GM12872 (cell line): Measurements from ENCODE around the gene ZNF678.

Experiments used
- CTCF ChIP-seq: IDR thresholded peaks from 3 replicates; pipeline ENCODE4 v1.5.1; 2011; ENCODE audit warnings: low read depth, mild to moderate bottlenecking, low read length, moderate library complexity; ENCODE audit not compliant: insufficient read depth

The ZNF678 gene

GRCh38 chr1:227563324-227564201 is at the start of gene ZNF678:
ZNF678 (plus strand) TSS chr1:227563556; CDS start chr1:227650992, 87,436 bp downstream.
- TF ChIP-seq CTCF, result no peak

DNA sequence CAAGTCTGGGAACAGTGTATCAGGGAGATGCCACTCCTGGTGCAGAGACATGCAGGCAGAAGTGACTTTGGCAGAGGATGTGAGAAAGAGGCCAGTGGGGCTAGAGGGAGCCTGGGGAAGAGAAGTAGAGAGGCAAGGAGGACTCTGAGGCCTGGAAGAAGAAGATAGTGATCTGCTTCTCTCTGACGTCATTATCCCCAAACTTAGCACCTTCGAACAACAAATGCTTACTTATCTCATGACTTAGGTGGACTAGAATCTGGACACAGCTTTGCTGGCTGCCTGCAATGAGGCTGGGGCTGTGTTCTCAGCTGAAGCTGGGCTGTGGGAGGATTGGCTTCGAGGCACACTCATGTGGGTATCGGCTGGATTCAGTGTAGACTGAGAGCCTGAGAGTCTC is 44.5 kb upstream of the ZNF678 start:
- TF ChIP-seq CTCF, result no peak

GRCh38 chr1:227521782-227522181 is 41.6 kb upstream of the ZNF678 start:
- no peak for TF ChIP-seq CTCF

DNA sequence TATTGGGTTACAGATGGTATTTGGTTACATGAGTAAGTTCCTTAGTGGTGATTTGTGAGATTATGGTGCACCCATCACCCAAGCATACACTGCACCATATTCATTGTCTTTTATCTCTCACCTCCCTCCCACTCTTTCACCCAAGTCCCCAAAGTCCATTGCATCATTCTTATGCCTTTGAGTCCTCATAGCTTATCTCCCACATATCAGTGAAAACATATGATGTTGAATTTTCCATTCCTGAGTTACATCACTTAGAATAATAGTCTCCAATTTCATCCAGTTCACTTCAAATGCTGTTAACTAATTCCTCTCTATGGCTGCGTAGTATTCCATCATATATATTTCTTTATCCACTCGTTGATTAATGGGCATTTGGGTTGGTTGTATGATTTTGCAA is 36.8 kb upstream of the ZNF678 start:
- TF ChIP-seq CTCF, result no peak

- TF ChIP-seq CTCF, result no peak
These were observed 31.2 kb upstream of the ZNF678 start for GRCh38 chr1:227532019-227532619.

GRCh38 chr1:227540170-227541098 is 22.9 kb upstream of the ZNF678 start:
- TF ChIP-seq CTCF, result no peak

DNA sequence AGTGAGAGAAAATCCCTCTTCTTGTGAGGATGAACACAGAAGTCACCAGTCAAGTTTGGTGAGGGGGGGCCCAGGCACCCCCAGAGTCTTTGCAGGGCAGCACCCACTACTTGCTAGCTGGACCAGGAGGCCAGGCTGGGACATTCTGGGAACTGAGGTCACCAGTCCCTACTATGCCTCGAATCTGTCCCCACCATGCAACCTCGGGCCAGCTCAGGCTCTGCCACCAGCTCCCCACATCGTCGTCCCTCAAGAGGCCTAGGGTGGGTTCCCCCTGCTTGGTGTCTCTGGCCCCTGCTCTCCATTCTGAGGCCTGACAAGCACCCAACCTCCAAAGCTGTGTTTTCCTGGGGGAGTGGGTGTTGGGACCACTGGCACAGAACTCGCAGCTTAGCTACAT is 22.2 kb upstream of the ZNF678 start:
- TF ChIP-seq CTCF, result no peak
